ENCODE results near the gene SLC29A1. TPM values are rescaled to one million over a fixed set of nuclear protein-coding genes. Genes with fewer than 3 reads are reported as not detected.

SLC29A1 gene
- total and polyA plus RNA-seq, 9 of the 15 experiments (the other 6 are each of a cell fraction or from before 2014, with no cell fraction given) = 18.9 to 170 (median 57.7) TPM

DNA sequence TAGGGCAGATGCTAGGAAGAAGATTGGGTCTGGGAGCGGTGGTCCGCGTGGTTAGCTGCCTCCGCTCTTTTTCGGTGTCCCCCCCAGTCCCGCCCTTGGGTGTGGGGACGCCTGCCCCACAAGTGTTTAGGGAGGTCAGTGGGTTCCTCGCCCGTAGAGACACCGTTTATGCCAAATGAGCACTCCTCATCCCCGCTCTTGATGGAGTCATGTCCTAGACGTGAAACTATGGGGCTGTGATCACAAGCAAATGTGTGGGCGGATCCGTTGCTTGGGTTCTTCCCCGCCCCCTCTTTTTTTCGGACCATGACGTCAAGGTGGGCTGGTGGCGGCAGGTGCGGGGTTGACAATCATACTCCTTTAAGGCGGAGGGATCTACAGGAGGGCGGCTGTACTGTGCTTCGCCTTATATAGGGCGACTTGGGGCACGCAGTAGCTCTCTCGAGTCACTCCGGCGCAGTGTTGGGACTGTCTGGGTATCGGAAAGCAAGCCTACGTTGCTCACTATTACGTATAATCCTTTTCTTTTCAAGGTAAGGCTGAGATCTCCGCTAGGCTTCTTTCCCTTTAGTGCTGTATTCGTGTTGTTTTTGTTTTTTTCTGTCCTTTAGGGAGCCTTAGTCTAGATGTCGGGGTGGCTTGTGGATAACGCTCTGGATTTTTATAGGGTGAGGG, 23.4 kb downstream of the SLC29A1 start, which contains the start of gene HSP90AB1 (continued):
- TF ChIP-seq, protein P1, sequence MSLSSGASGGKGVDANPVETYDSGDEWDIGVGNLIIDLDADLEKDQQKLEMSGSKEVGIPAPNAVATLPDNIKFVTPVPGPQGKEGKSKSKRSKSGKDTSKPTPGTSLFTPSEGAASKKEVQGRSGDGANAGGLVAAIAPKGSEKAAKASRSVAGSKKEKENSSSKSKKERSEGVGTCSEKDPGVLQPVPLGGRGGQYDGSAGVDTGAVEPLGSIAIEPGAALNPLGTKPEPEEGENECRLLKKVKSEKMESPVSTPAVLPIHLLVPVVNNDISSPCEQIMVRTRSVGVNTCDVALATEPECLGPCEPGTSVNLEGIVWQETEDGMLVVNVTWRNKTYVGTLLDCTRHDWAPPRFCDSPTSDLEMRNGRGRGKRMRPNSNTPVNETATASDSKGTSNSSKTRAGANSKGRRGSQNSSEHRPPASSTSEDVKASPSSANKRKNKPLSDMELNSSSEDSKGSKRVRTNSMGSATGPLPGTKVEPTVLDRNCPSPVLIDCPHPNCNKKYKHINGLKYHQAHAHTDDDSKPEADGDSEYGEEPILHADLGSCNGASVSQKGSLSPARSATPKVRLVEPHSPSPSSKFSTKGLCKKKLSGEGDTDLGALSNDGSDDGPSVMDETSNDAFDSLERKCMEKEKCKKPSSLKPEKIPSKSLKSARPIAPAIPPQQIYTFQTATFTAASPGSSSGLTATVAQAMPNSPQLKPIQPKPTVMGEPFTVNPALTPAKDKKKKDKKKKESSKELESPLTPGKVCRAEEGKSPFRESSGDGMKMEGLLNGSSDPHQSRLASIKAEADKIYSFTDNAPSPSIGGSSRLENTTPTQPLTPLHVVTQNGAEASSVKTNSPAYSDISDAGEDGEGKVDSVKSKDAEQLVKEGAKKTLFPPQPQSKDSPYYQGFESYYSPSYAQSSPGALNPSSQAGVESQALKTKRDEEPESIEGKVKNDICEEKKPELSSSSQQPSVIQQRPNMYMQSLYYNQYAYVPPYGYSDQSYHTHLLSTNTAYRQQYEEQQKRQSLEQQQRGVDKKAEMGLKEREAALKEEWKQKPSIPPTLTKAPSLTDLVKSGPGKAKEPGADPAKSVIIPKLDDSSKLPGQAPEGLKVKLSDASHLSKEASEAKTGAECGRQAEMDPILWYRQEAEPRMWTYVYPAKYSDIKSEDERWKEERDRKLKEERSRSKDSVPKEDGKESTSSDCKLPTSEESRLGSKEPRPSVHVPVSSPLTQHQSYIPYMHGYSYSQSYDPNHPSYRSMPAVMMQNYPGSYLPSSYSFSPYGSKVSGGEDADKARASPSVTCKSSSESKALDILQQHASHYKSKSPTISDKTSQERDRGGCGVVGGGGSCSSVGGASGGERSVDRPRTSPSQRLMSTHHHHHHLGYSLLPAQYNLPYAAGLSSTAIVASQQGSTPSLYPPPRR (CRISPR knock-in tag; IDR thresholded peaks at IDR 0.05; ENCODE audit: borderline replicate concordance) = peak; percentile 84; the same call in 1 of the 2 replicates
- TF ChIP-seq CHD4 (IDR thresholded peaks at IDR 0.05; ENCODE audit: insufficient read depth, insufficient replicate concordance, low read depth, low read length, poor library complexity, severe bottlenecking) (no peak), NR2C2 (CRISPR knock-in tag; IDR thresholded peaks at IDR 0.05) (peak; percentile 54; the same call in 1 of the 2 replicates), NR2C2 (tag; IDR thresholded peaks at IDR 0.05) (no peak; the same call in 1 of the 2 replicates), HMGN3 (IDR thresholded peaks at IDR 0.05; ENCODE audit: borderline replicate concordance, extremely low read depth, insufficient read length, low read depth, low read length) (no peak), SMARCE1 (IDR thresholded peaks at IDR 0.05) (no peak), ZNF282 (CRISPR knock-in tag; IDR thresholded peaks at IDR 0.05) (peak; percentile 23; the same call in 1 of the 2 replicates), PHF8 (IDR thresholded peaks at IDR 0.05; ENCODE audit: borderline replicate concordance, low read length) (peak; percentile 99), ILK (tag; IDR thresholded peaks at IDR 0.05; ENCODE audit: borderline replicate concordance, low read depth) (no peak), SREBF2 (CRISPR knock-in tag; IDR thresholded peaks at IDR 0.05) (no peak), ZNF561 (CRISPR knock-in tag; conservative IDR thresholded peaks at IDR 0.05) (no peak), POLR2G (IDR thresholded peaks at IDR 0.05; ENCODE audit: low read depth, low read length) (peak; percentile 91), HDGF (IDR thresholded peaks at IDR 0.05) (no peak), ELF1 (tag; IDR thresholded peaks at IDR 0.05) (no peak), ZFP1 (CRISPR knock-in tag; IDR thresholded peaks at IDR 0.05) (no peak), HDAC2 (IDR thresholded peaks at IDR 0.05) (no peak; the same call in 1 of the 2 replicates), ZC3H11A (IDR thresholded peaks at IDR 0.05; ENCODE audit: low read depth, low read length) (no peak), ETV6 (IDR thresholded peaks at IDR 0.05; ENCODE audit: borderline replicate concordance in 1 of 2, low read depth in 2 of 2, low read length in 1 of 2) (no peak), ETV6 (CRISPR knock-in tag; IDR thresholded peaks at IDR 0.05; ENCODE audit: borderline replicate concordance) (peak; percentile 81; the same call in 1 of the 2 replicates), RBM17 (IDR thresholded peaks at IDR 0.05; ENCODE audit: borderline replicate concordance, low read depth, low read length) (no peak), SIN3A (IDR thresholded peaks at IDR 0.05; ENCODE audit: borderline replicate concordance in 2 of 2, control insufficient read depth in 1 of 2, low read depth in 2 of 2, low read length in 2 of 2) (peak; percentile 97 to 98), TRIM28 (IDR thresholded peaks at IDR 0.05) (peak; percentile 47; the same call in 1 of the 2 replicates)
- TF ChIP-seq, protein P2, sequence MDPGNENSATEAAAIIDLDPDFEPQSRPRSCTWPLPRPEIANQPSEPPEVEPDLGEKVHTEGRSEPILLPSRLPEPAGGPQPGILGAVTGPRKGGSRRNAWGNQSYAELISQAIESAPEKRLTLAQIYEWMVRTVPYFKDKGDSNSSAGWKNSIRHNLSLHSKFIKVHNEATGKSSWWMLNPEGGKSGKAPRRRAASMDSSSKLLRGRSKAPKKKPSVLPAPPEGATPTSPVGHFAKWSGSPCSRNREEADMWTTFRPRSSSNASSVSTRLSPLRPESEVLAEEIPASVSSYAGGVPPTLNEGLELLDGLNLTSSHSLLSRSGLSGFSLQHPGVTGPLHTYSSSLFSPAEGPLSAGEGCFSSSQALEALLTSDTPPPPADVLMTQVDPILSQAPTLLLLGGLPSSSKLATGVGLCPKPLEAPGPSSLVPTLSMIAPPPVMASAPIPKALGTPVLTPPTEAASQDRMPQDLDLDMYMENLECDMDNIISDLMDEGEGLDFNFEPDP (CRISPR knock-in tag; IDR thresholded peaks at IDR 0.05) = no peak
